Activated CD4-positive, alpha-beta memory T cell treated with anti-CD3 and anti-CD28 coated beads for 36 hours (primary cell): ENCODE data around the gene TECTA. TPM values are rescaled to one million over a fixed set of nuclear protein-coding genes. Genes with fewer than 3 reads are reported as not detected.
"Not testable (repeated sequence)": the region's sequence is repeated elsewhere in the genome, so short reads cannot be mapped to it uniquely, and the experiment has no call there.

Source experiments
- CTCF ChIA-PET: fragments of 350-600 bp; sonication (Branson Sonifier 250); formaldehyde crosslinking; loops from one replicate; lab custom pipeline; 2021; ENCODE audit warnings: antibody characterized with exemption, inconsistent platforms; lab: Charles Lee
- POLR2A ChIA-PET: fragments of 350-600 bp; sonication (Branson Sonifier 250); formaldehyde crosslinking; loops from one replicate; lab custom pipeline; 2021; ENCODE audit warnings: antibody characterized with exemption; lab: Charles Lee
- DNase-seq: peaks from one replicate; pipeline ENCODE4 v3.0.0-alpha.2; 2020
- H3K27ac Mint-ChIP-seq: one replicate; pipeline ENCODE4 v1.8.0; 2021; ENCODE audit warnings: mixed read lengths
- H3K27me3 Mint-ChIP-seq: one replicate; pipeline ENCODE4 v1.8.0; 2021; ENCODE audit warnings: mixed read lengths
- H3K36me3 Mint-ChIP-seq: one replicate; pipeline ENCODE4 v1.8.0; 2021; ENCODE audit warnings: mixed read lengths
- H3K4me1 Mint-ChIP-seq: one replicate; pipeline ENCODE4 v1.8.0; 2021; ENCODE audit warnings: low read depth, mixed read lengths
- H3K4me3 Mint-ChIP-seq: one replicate; pipeline ENCODE4 v1.8.0; 2021; ENCODE audit warnings: mild to moderate bottlenecking, mixed read lengths
- H3K9me3 Mint-ChIP-seq: one replicate; pipeline ENCODE4 v1.8.0; 2021; ENCODE audit warnings: mixed read lengths
- intact Hi-C: fragments of 100-400 bp; cut with micrococcal nuclease; formaldehyde crosslinking; loops from one replicate; pipeline ENCODE4 v1.15.1; 2023
- total RNA-seq, 2 experiments: library from RNA; stranded (reverse); gene quantifications; one replicate each; pipeline ENCODE4 v1.2.3, GENCODE V29; 2021

The TECTA gene
- total RNA-seq, 2 experiments from 2014 or later = 0.17 to 0.19 TPM

DNA sequence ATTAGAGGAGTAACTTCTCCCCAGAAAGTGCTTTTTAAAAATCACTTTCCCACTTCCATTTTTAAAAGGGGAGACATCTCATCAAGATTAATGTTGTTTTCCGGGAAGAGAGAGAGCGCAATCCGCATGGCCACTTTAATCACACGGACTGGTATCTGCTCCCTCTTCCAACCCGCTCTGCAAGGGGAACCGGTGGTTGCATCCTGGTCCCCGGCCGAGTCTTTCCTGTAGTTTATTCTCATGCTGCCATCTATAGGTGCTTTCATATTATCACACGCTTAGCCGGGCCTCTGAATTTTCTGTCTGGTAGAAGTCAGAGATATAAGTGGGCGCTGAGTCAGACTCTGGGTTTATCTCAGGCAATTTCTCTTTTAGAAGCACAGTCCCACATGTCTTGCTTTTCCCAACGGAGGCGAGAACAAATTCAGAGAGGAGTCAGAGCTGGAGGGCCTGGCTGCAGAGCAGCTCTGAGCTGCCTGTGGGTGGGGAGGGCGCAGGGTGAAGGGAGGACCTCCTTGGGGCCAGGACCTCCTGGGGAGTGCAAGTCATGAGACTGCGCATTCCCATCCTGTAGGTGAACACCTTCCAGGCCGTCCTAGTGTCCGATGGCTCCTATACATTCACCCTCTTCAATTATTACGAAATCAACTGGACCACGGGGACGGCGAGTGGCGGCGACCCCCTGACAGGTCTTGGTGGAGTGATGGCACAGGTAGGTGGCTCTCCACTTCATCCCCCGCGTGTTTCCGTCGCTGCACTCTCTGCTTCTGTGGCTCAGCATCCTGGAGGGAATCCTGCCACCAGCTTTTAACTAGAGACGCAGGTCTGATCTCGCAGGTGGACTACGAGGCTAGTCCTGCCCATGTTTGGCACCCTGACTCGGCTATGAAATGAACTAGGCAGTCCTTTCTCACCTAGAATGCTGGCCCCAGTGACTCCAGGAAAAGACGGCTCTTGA lies 11.7 kb downstream of the TECTA start:
- CTCF ChIA-PET = interaction anchor here (1.1 to 2.2 kb wide), 3 partner anchors 82 to 83 kb away, joined by 4 to 9 read pairs (median 4); no protein-coding TSS in a partner anchor
- H3K4me3 Mint-ChIP-seq = no peak overlapping the region
- POLR2A ChIA-PET = no interaction called here

DNA sequence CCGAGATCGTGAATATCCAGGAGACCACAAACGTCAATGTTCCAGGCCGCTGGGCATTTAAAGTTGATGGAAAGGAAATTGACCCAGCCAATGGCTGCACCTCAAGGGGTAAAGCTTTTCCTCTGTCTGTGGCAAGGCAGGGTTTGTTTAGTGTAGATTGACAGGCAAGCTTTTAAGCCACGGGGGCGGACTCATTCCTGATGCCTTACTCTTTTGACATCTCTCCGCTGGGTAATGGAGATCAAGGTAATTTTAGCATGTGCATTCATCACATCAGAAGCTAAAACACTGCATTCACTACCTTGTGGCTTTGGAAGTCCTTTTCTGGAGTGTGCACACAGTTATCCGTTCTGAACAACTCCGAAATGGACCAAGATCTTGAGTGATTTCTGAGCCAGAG lies 12.6 kb downstream of the TECTA start:
- no peak overlapping the region for H3K4me3 Mint-ChIP-seq
- ChIA-PET CTCF (interaction anchor here (1.1 kb wide), 2 partner anchors 81 to 82 kb away, joined by 4 read pairs; no protein-coding TSS in a partner anchor), POLR2A (no interaction called here)
- intact Hi-C loops = no loop called here
- H3K27ac Mint-ChIP-seq = no peak overlapping the region
- H3K9me3 Mint-ChIP-seq = no peaks in the 10 kb centered on the region
- peaks cover 10% of the 10 kb centered on the region for H3K27me3 Mint-ChIP-seq
- H3K36me3 Mint-ChIP-seq = no peaks in the 10 kb centered on the region
- no peak for DNase-seq
- no peaks in the 10 kb centered on the region for H3K4me1 Mint-ChIP-seq

More for the DNA sequence above, 11.7 kb downstream of the TECTA start:
- Mint-ChIP-seq H3K27me3 (peaks cover 10% of the 10 kb centered on the region), H3K9me3 (no peaks in the 10 kb centered on the region), H3K36me3 (no peaks in the 10 kb centered on the region), H3K27ac (no peak overlapping the region), H3K4me1 (no peaks in the 10 kb centered on the region)
- DNase-seq = peak; percentile 51
- intact Hi-C loops = loop anchor here (1.0 kb wide), 1 partner anchor 167 kb away; no protein-coding TSS in a partner anchor

DNA sequence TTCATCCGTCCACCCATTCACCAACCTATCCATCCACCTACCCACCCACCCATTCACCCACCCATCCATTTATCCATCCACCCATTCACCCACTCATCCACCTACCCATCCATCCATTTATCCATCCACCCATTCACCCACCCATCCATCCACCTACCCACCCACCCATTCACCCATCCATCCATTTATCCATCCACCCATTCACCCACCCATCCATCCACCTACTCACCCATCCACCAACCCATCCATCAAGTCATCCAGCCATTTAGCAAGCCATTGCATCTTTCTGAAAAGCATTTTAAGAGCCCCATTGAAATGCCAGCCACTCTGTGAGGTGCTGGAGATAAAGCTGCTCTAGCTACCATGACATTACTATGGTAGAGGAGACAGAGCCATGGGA lies 14.0 kb downstream of the TECTA start:
- H3K27me3 Mint-ChIP-seq = peaks cover 10% of the 10 kb centered on the region
- intact Hi-C loops, H3K27ac Mint-ChIP-seq, POLR2A ChIA-PET, H3K36me3 Mint-ChIP-seq, DNase-seq, H3K4me1 Mint-ChIP-seq, H3K4me3 Mint-ChIP-seq, H3K9me3 Mint-ChIP-seq: not testable (repeated sequence)
- CTCF ChIA-PET = interaction anchor here (1.8 kb wide), 1 partner anchor 9 kb away, joined by 4 read pairs; no protein-coding TSS in a partner anchor

DNA sequence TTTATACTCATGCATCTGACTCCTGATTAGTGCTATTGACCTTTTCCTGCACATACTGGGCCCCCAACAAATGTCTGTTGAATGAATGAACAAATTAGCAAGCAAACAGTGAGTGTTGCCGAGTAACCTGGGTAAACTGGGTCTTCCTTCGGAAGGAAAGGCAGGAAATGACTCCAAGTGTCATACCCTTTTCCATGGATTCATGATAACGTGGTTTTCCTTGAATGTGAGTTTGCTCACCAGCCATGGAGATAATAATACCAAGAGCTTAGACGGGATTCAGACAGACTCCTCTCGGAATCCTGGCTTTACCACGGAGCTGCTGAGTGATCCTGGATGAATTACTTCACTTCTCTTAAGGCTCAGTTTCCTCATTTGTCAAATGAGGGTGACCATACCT lies 16.7 kb downstream of the TECTA start:
- H3K4me1 Mint-ChIP-seq = no peaks in the 10 kb centered on the region
- intact Hi-C loops = no loop called here
- POLR2A ChIA-PET = no interaction called here

GRCh38 chr11:121119440-121119839 lies 18.4 kb downstream of the TECTA start:
- DNase-seq = no peak
- Mint-ChIP-seq H3K4me1 (no peaks in the 10 kb centered on the region), H3K27me3 (no peaks in the 10 kb centered on the region), H3K9me3 (peaks cover 12% of the 10 kb centered on the region), H3K36me3 (no peaks in the 10 kb centered on the region), H3K4me3 (no peak overlapping the region), H3K27ac (no peak overlapping the region)
- intact Hi-C loops = no loop called here
- POLR2A ChIA-PET = no interaction called here
- CTCF ChIA-PET = no interaction called here

More for the DNA sequence above, 16.7 kb downstream of the TECTA start:
- Mint-ChIP-seq H3K4me3 (no peak overlapping the region), H3K27me3 (peaks cover 2% of the 10 kb centered on the region), H3K27ac (no peak overlapping the region), H3K36me3 (no peaks in the 10 kb centered on the region), H3K9me3 (peaks cover 9% of the 10 kb centered on the region)
- no peak for DNase-seq
- CTCF ChIA-PET = interaction anchor here (0.7 kb wide), 1 partner anchor 77 kb away, joined by 3 read pairs; no protein-coding TSS in a partner anchor

DNA sequence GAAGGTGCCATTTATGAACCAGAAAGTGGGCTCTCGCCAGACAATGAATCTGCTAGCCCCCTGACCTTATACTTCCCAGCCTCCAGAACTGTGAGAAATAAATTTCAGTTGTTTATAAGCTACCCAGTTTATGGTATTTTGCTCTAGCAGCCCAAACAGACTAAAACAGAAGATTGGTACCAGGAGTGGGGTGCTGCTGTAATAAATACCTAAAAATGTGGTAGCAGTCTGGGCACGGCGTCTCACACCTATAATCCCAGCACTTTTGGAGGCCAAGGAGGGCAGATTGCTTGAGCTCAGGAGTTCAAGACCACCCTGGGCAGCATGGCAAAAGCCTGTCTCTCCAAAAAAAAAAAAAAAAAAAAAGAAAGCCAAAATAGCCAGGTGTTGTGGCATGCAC lies 21.3 kb downstream of the TECTA start:
- CTCF ChIA-PET = interaction anchor here (1.6 kb wide), 1 partner anchor 72 kb away, joined by 5 read pairs; no protein-coding TSS in a partner anchor
- Mint-ChIP-seq H3K27ac (no peak overlapping the region), H3K36me3 (no peaks in the 10 kb centered on the region), H3K4me1 (no peaks in the 10 kb centered on the region), H3K4me3 (no peak overlapping the region), H3K9me3 (peaks cover 12% of the 10 kb centered on the region), H3K27me3 (no peaks in the 10 kb centered on the region)
- intact Hi-C loops = no loop called here
- DNase-seq = no peak
- POLR2A ChIA-PET = no interaction called here

DNA sequence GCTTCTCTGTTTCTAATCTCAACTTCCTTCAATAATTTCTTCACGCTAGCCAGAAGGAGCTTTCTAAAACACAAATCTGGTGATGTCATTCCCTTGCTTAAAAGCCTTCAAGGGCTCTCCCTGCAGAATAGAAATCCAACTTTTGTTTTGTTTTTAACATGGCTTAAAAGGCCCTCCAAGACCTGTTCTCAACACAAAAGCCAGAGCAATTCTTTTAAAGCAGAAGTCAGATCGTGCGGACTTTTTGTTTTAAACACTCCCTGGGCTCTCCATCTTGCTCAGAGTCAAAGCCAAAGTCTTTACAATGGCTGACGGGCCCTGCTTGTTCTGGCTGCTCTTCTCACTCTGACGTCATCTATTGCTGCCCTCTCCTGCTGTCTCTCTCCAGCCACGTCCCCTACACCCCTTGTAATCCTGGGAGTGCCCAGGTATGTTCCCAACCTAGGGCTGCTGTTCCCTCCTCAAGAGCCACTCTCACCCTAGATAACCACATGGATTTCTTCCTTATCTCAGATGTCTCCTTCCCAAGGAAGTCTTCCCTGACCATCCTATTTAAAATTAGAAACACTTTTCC lies 22.5 kb downstream of the TECTA start:
- no peak for DNase-seq
- Mint-ChIP-seq H3K4me1 (no peaks in the 10 kb centered on the region), H3K36me3 (no peaks in the 10 kb centered on the region), H3K27me3 (no peaks in the 10 kb centered on the region), H3K27ac (no peak overlapping the region), H3K4me3 (no peak overlapping the region), H3K9me3 (peaks cover 12% of the 10 kb centered on the region)
- POLR2A ChIA-PET = no interaction called here
- intact Hi-C loops = no loop called here
- CTCF ChIA-PET = no interaction called here

DNA sequence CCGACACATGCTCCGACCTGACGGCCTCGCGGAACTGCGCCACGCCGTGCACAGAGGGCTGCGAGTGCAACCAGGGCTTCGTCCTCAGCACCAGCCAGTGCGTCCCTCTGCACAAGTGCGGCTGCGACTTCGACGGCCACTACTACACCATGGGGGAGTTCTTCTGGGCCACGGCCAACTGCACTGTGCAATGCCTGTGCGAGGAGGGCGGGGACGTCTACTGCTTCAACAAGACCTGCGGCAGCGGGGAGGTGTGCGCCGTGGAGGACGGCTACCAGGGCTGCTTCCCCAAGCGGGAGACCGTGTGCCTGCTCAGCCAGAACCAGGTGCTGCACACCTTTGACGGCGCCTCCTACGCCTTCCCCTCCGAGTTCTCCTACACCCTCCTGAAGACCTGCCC lies 26.8 kb downstream of the TECTA start:
- Mint-ChIP-seq H3K27me3 (no peaks in the 10 kb centered on the region), H3K4me3 (no peak overlapping the region), H3K9me3 (peaks cover 3% of the 10 kb centered on the region), H3K4me1 (no peaks in the 10 kb centered on the region), H3K27ac (no peak overlapping the region), H3K36me3 (no peaks in the 10 kb centered on the region)
- intact Hi-C loops = no loop called here
- DNase-seq = no peak
- ChIA-PET POLR2A (no interaction called here), CTCF (no interaction called here)

DNA sequence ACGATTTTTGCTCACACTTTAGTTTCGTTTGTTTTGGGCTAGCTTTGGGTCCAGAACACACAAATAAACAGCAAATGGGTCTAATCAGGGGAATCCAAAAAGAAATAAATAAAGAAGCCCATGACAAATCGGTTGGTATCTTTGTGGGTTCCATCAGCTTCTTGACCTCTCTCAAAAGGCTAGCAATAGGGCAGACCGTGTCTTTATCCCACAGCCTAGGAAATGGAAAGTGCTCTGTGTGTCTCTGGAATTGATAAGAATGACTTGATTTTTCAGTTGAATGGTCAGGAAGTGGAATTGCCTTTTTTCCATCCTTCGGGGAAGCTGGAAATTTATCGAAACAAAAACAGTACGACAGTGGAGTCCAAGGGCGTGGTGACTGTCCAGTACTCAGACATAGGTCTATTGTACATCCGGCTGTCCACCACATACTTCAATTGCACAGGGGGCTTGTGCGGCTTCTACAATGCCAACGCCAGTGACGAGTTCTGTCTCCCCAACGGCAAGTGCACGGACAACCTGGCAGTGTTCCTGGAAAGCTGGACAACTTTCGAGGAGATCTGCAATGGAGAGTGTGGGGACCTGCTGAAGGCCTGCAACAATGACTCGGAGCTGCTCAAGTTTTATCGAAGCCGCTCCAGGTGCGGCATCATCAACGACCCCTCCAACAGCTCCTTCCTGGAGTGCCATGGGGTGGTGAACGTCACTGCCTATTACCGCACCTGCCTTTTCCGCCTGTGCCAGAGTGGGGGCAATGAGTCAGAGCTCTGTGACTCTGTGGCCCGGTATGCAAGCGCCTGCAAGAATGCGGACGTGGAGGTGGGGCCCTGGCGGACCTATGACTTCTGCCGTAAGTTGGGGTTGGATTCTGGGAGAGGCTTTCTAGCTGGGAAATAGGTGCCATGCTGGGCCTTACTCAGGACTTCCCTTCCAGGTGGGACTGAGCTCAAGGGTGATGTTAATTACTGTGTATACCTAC lies 28.6 kb downstream of the TECTA start:
- DNase-seq = no peak
- Mint-ChIP-seq H3K36me3 (no peaks in the 10 kb centered on the region), H3K4me3 (no peak overlapping the region), H3K27ac (no peak overlapping the region), H3K27me3 (no peaks in the 10 kb centered on the region), H3K9me3 (no peaks in the 10 kb centered on the region), H3K4me1 (no peaks in the 10 kb centered on the region)
- CTCF ChIA-PET = no interaction called here
- intact Hi-C loops = no loop called here
- POLR2A ChIA-PET = no interaction called here

GRCh38 chr11:121131656-121132055 lies 30.6 kb downstream of the TECTA start:
- POLR2A ChIA-PET = no interaction called here
- no peak for DNase-seq
- CTCF ChIA-PET = no interaction called here
- Mint-ChIP-seq H3K27ac (no peak overlapping the region), H3K27me3 (no peaks in the 10 kb centered on the region), H3K4me3 (no peak overlapping the region), H3K4me1 (no peaks in the 10 kb centered on the region), H3K36me3 (no peaks in the 10 kb centered on the region), H3K9me3 (no peaks in the 10 kb centered on the region)
- intact Hi-C loops = no loop called here

DNA sequence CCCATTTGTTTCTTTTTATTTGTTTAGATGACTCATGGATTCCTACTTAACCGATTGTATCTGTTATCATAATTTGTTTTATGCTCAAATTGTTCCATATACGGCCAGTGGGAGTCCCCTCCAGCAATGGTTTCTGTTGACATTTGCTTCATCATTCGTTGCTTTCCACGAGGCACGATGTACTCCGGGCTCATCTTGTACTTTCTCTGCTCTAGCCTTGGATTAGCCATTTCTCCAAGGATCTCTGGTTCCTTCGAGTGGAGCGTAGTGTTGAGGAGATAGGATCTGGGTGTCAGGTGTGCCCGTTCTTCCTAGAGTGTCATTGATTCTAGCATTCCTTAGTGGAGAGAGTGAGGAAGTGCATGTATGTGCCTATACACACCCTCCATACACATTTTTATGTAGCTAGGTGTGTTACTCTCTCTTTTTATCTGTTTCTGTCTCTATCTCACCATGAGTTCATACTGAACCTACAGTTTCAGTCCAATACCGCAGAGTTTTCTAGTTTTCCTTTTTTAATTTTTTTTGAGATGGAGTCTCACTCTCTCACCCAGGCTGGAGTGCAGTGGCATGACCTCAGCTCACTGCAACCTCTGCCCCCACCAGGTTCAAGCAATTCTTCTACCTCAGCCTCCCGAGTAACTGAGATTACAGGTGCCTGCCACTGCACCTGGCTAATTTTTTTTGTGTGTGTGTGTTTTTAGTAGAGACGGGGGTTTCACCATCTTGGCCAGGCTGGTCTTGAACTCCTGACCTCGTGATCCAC lies 31.4 kb downstream of the TECTA start:
- Mint-ChIP-seq H3K27ac (no peak overlapping the region), H3K9me3 (no peaks in the 10 kb centered on the region), H3K4me1 (no peaks in the 10 kb centered on the region), H3K27me3 (no peaks in the 10 kb centered on the region), H3K4me3 (no peak overlapping the region), H3K36me3 (no peaks in the 10 kb centered on the region)
- no peak for DNase-seq
- ChIA-PET POLR2A (no interaction called here), CTCF (no interaction called here)
- intact Hi-C loops = no loop called here
